Measurements from ENCODE around the gene COL25A1.

GRCh38 chr4:109043286-109043685 is 259.2 kb downstream of the COL25A1 start:
- TF ChIP-seq CTCF (conservative IDR thresholded peaks at IDR 0.05; ENCODE audit: low read depth, low read length) (no peak), EZH2 (IDR thresholded peaks at IDR 0.05; ENCODE audit: borderline replicate concordance, low read depth, low read length, poor library complexity, severe bottlenecking) (no peak)
